Epithelial cell of proximal tubule (primary cell): ENCODE measurements around the gene FUT2. TPM values are rescaled to one million over a fixed set of nuclear protein-coding genes. Genes with fewer than 3 reads are reported as not detected.

Experiments used
- total RNA-seq: library from RNA; depleted of rRNA; stranded (reverse); fragments of >200 nt; gene quantifications from 2 replicates; pipeline ENCODE4 v1.2.3, GENCODE V29; 2015

FUT2 gene
- total RNA-seq, 1 donor from 2014 or later, result 0.52 TPM

Other genes starting within 250 kb of the FUT2 start
- gene GRWD1, start 250.0 kb upstream of the FUT2 start, total RNA-seq, result 51.2 and 58.7 TPM in 2 replicates
- 0.06 and 0.07 TPM in 2 replicates for gene KCNJ14, start 240.4 kb upstream of the FUT2 start, total RNA-seq
- gene CYTH2, start 226.6 kb upstream of the FUT2 start, total RNA-seq, result 43.6 and 81.6 TPM in 2 replicates
- 1.5 and 4.2 TPM in 2 replicates for gene LMTK3, start 184.1 kb upstream of the FUT2 start, total RNA-seq
- gene SULT2B1, start 143.8 kb upstream of the FUT2 start, total RNA-seq, result 0.29 TPM in 1 of 2 replicates, not detected in the other
- gene SPACA4, start 89.2 kb upstream of the FUT2 start, total RNA-seq, result not detected in 2 replicates
- gene FAM83E, start 80.9 kb upstream of the FUT2 start, total RNA-seq, result 0.14 and 0.40 TPM in 2 replicates
- gene RPL18, start 76.8 kb upstream of the FUT2 start, total RNA-seq, result 2,819 and 2,927 TPM in 2 replicates
- gene SPHK2, start 76.5 kb upstream of the FUT2 start, total RNA-seq, result 13.0 and 14.5 TPM in 2 replicates
- 1.3 and 5.9 TPM in 2 replicates for gene DBP, start 58.6 kb upstream of the FUT2 start, total RNA-seq
- 0.22 and 6.6 TPM in 2 replicates for gene CA11, start 49.8 kb upstream of the FUT2 start, total RNA-seq
- not detected in 2 replicates for gene NTN5, start 23.0 kb upstream of the FUT2 start, total RNA-seq
- gene MAMSTR, start 23.8 kb downstream of the FUT2 start, total RNA-seq, result 0.72 and 1.5 TPM in 2 replicates
- 3.5 and 6.9 TPM in 2 replicates for gene RASIP1, start 44.6 kb downstream of the FUT2 start, total RNA-seq
- gene IZUMO1, start 50.9 kb downstream of the FUT2 start, total RNA-seq, result not detected in 2 replicates
- gene FUT1, start 56.7 kb downstream of the FUT2 start, total RNA-seq, result 2.9 and 3.0 TPM in 2 replicates
- gene FGF21, start 59.6 kb downstream of the FUT2 start, total RNA-seq, result not detected in 2 replicates
- 45.5 and 60.7 TPM in 2 replicates for gene BCAT2, start 115.1 kb downstream of the FUT2 start, total RNA-seq
- gene HSD17B14, start 140.5 kb downstream of the FUT2 start, total RNA-seq, result 2.2 and 2.8 TPM in 2 replicates
- gene PLEKHA4, start 172.6 kb downstream of the FUT2 start, total RNA-seq, result 1.8 and 5.0 TPM in 2 replicates
- gene PPP1R15A, start 176.4 kb downstream of the FUT2 start, total RNA-seq, result 23.9 and 32.2 TPM in 2 replicates
- not detected in 2 replicates for gene TULP2, start 202.8 kb downstream of the FUT2 start, total RNA-seq
- 142 and 250 TPM in 2 replicates for gene NUCB1, start 204.3 kb downstream of the FUT2 start, total RNA-seq
- gene DHDH, start 237.7 kb downstream of the FUT2 start, total RNA-seq, result 0.07 and 0.35 TPM in 2 replicates